22Rv1 (cell line): Measurements from ENCODE around the gene DCC.

Experiments used
- ZFX ChIP-seq: fragments of 450-650 bp; IDR thresholded peaks from 2 replicates; pipeline ENCODE4 v1.6.1; 2017; ENCODE audit warnings: antibody characterized with exemption, borderline replicate concordance
- TF ChIP-seq, protein P1 (sequence below): fragments of 450-650 bp; IDR thresholded peaks from 2 replicates; pipeline ENCODE4 v1.5.1; 2017; ENCODE audit warnings: mild to moderate bottlenecking

DNA sequence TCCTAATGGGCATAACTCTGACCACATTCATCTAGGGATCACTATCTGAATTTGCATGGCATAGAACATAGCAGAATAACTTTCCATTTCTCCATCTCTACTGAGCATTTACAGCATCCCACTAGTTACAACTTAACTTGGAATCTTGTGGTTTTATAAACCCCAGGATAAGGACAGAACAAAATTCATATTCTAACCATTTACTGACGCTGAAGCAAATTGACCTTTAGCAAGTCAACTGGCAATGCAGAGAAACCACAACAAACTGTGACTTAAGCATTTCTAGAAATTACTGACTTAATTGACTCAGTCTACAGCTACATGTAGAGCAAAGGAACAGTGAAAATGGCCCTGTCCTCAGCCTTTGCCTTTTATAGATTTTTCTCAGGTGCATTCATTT lies 61.2 kb downstream of the DCC start:
- TF ChIP-seq, protein P1, sequence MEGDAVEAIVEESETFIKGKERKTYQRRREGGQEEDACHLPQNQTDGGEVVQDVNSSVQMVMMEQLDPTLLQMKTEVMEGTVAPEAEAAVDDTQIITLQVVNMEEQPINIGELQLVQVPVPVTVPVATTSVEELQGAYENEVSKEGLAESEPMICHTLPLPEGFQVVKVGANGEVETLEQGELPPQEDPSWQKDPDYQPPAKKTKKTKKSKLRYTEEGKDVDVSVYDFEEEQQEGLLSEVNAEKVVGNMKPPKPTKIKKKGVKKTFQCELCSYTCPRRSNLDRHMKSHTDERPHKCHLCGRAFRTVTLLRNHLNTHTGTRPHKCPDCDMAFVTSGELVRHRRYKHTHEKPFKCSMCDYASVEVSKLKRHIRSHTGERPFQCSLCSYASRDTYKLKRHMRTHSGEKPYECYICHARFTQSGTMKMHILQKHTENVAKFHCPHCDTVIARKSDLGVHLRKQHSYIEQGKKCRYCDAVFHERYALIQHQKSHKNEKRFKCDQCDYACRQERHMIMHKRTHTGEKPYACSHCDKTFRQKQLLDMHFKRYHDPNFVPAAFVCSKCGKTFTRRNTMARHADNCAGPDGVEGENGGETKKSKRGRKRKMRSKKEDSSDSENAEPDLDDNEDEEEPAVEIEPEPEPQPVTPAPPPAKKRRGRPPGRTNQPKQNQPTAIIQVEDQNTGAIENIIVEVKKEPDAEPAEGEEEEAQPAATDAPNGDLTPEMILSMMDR, result no peak
- TF ChIP-seq ZFX, result no peak
